Tibial nerve (tissue), 4 donors: Measurements from ENCODE around the gene LYRM4. TPM values are rescaled to one million over a fixed set of nuclear protein-coding genes. Genes with fewer than 3 reads are reported as not detected.

Source experiments
- DNase-seq, 2 donors: peaks; one replicate each; pipeline ENCODE4 v3.0.0-alpha.2; 2019; ENCODE audit warnings: low spot score in 2 of 2
- H3K27ac ChIP-seq, 4 donors: fragments of 200-600 bp; sonication (generic) in 3 of 4; one replicate each; pipeline ENCODE4 v1.5.1; 2017 to 2019; ENCODE audit warnings: mild to moderate bottlenecking in 1 of 4
- H3K27me3 ChIP-seq, 2 donors: fragments of 200-600 bp; sonication (generic) in 1 of 2; one replicate each; pipeline versions ENCODE4 v1.5.1 to v1.6.0; 2017 to 2019
- H3K36me3 ChIP-seq, 3 donors: fragments of 200-600 bp; sonication (generic); one replicate each; pipeline ENCODE4 v1.5.1; 2018 to 2019
- H3K4me1 ChIP-seq, 4 donors: fragments of 200-600 bp; sonication (generic) in 3 of 4; one replicate each; pipeline ENCODE4 v1.5.1; 2017 to 2019
- H3K4me3 ChIP-seq, 4 donors: fragments of 200-600 bp; sonication (generic) in 3 of 4; one replicate each; pipeline ENCODE4 v1.5.1; 2017 to 2019; ENCODE audit warnings: mild to moderate bottlenecking in 1 of 4, moderate library complexity in 1 of 4
- H3K9me3 ChIP-seq, 4 donors: fragments of 200-600 bp; sonication (generic) in 3 of 4; one replicate each; pipeline ENCODE4 v1.5.1; 2017 to 2019
- CTCF ChIP-seq, 5 experiments: fragments of 200-600 bp in 3 of 5; fragments of 450-650 bp in 2 of 5; sonication (generic) in 3 of 5; IDR thresholded peaks; one replicate each; pipeline ENCODE4 v1.5.1; 2016 to 2019; ENCODE audit warnings: antibody characterized with exemption in 5 of 5, mild to moderate bottlenecking in 3 of 5, moderate library complexity in 2 of 5
- EP300 ChIP-seq, 2 donors: sonication (generic); formaldehyde crosslinking; IDR thresholded peaks; one replicate each; pipeline ENCODE4 v1.6.1; 2017; ENCODE audit warnings: antibody characterized with exemption in 2 of 2, mild to moderate bottlenecking in 1 of 2
- POLR2A ChIP-seq, 2 donors: fragments of 450-650 bp; IDR thresholded peaks; one replicate each; pipeline ENCODE4 v1.6.1; 2017; ENCODE audit warnings: antibody characterized with exemption in 2 of 2, mild to moderate bottlenecking in 2 of 2, moderate library complexity in 2 of 2
- WGBS, 2 donors: methylation state at CpG; one replicate each; pipeline ENCODE4 v1.1.5; 2018; 5-methylcytosine and 5-hydroxymethylcytosine counted together
- total RNA-seq, 4 donors: library from RNA; depleted of rRNA; stranded (reverse); fragments of >200 nt; gene quantifications; one replicate each; pipeline ENCODE4 v1.1.0, GENCODE V29; 2016

Gene LYRM4
- total RNA-seq, 4 donors from 2014 or later, result 21.8 to 31.0 (median 27.4) TPM

GRCh38 chr6:5248302-5249098 is 12.2 kb downstream of the LYRM4 start:
- H3K4me3 ChIP-seq, result no peak overlapping the region
- H3K4me1 ChIP-seq, result no peaks in the 10 kb centered on the region
- TF ChIP-seq CTCF (IDR thresholded peaks at IDR 0.05) (no peak), EP300 (IDR thresholded peaks at IDR 0.05) (no peak), POLR2A (IDR thresholded peaks at IDR 0.05) (no peak)
- no peaks in the 10 kb centered on the region for H3K27me3 ChIP-seq
- no peak for DNase-seq
- H3K9me3 ChIP-seq, result no peaks in the 10 kb centered on the region
- 90 to 94% methylated on average over 9 of the region's 9 CpGs for WGBS, 2 donors
- peaks cover 0 to 16% (median 0%) of the 10 kb centered on the region in 3 donors for H3K36me3 ChIP-seq
- H3K27ac ChIP-seq, result no peak overlapping the region

GRCh38 chr6:5247201-5247600 is 13.5 kb downstream of the LYRM4 start:
- DNase-seq, result no peak
- Histone ChIP-seq H3K36me3 (peaks cover 0 to 6% (median 0%) of the 10 kb centered on the region in 3 donors), H3K27ac (no peak overlapping the region), H3K9me3 (no peaks in the 10 kb centered on the region), H3K4me3 (no peak overlapping the region), H3K4me1 (no peaks in the 10 kb centered on the region), H3K27me3 (no peaks in the 10 kb centered on the region)
- 94 to 100% methylated on average over 2 of the region's 2 CpGs for WGBS, 2 donors
- no peak for TF ChIP-seq CTCF (IDR thresholded peaks at IDR 0.05)
- TF ChIP-seq POLR2A (IDR thresholded peaks at IDR 0.05), result no peak
- TF ChIP-seq EP300 (IDR thresholded peaks at IDR 0.05), result no peak

GRCh38 chr6:5246141-5247097 is 14.3 kb downstream of the LYRM4 start:
- H3K4me1 ChIP-seq, result no peaks in the 10 kb centered on the region
- H3K36me3 ChIP-seq, result peaks cover 0 to 2% (median 0%) of the 10 kb centered on the region in 3 donors
- TF ChIP-seq CTCF (IDR thresholded peaks at IDR 0.05) (no peak), POLR2A (IDR thresholded peaks at IDR 0.05) (no peak), EP300 (IDR thresholded peaks at IDR 0.05) (no peak)
- no peaks in the 10 kb centered on the region for H3K27me3 ChIP-seq
- H3K27ac ChIP-seq, result no peak overlapping the region
- no peaks in the 10 kb centered on the region for H3K9me3 ChIP-seq
- WGBS, 2 donors, result 79 to 83% methylated on average over 13 of the region's 13 CpGs
- no peak overlapping the region for H3K4me3 ChIP-seq
- no peak for DNase-seq

DNA sequence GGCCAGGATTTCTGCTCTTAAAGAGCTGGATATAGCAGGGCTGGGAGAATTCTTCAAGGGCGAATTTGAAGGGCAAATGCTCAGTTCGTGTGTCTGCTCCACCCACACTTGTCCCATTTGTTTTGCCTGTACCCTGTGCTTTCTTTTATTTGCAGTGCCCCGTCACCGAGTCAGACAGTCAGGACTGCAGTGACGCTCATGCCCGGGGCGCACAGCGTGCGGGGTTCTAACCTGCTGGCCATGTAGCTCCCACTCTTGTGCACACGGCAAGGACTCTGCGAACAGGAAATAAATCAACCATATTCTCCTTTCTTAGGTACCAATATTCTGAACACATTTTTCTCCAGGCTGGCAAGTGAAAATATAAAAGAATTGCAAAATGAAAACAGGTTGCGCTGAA is 17.7 kb downstream of the LYRM4 start:
- no peak for DNase-seq
- Histone ChIP-seq H3K4me1 (no peaks in the 10 kb centered on the region), H3K9me3 (no peaks in the 10 kb centered on the region), H3K4me3 (no peak overlapping the region), H3K36me3 (peaks cover 0 to 18% (median 0%) of the 10 kb centered on the region in 3 donors), H3K27ac (no peak overlapping the region), H3K27me3 (no peaks in the 10 kb centered on the region)
- TF ChIP-seq POLR2A (IDR thresholded peaks at IDR 0.05) (no peak), CTCF (IDR thresholded peaks at IDR 0.05) (no peak), EP300 (IDR thresholded peaks at IDR 0.05) (no peak)
- WGBS, 2 donors, result 82 to 93% methylated on average over 12 of the region's 12 CpGs
